Activated naive CD4-positive, alpha-beta T cell treated with anti-CD3 and anti-CD28 coated beads for 36 hours (primary cell): Measurements from ENCODE around the gene MDM2. TPM values are rescaled to one million over a fixed set of nuclear protein-coding genes. Genes with fewer than 3 reads are reported as not detected.
"Not testable (repeated sequence)": the region's sequence is repeated elsewhere in the genome, so short reads cannot be mapped to it uniquely, and the experiment has no call there.

ENCODE experiments used
- CTCF ChIA-PET: fragments of 350-600 bp; sonication (Branson Sonifier 250); formaldehyde crosslinking; loops from one replicate; lab custom pipeline; 2021; ENCODE audit warnings: antibody characterized with exemption; lab: Charles Lee
- DNase-seq: peaks from one replicate; pipeline ENCODE4 v3.0.0-alpha.2; 2020
- H3K27ac Mint-ChIP-seq: one replicate; pipeline ENCODE4 v1.8.0; 2021; ENCODE audit warnings: mild to moderate bottlenecking, mixed read lengths
- H3K27me3 Mint-ChIP-seq: one replicate; pipeline ENCODE4 v1.8.0; 2021; ENCODE audit warnings: low read depth, mixed read lengths
- H3K36me3 Mint-ChIP-seq: one replicate; pipeline ENCODE4 v1.8.0; 2021; ENCODE audit warnings: low read depth, mixed read lengths
- H3K4me1 Mint-ChIP-seq: one replicate; pipeline ENCODE4 v1.8.0; 2021; ENCODE audit warnings: low read depth, mixed read lengths
- H3K4me3 Mint-ChIP-seq: one replicate; pipeline ENCODE4 v1.8.0; 2021; ENCODE audit warnings: mild to moderate bottlenecking, moderate library complexity, mixed read lengths
- H3K9me3 Mint-ChIP-seq: one replicate; pipeline ENCODE4 v1.8.0; 2021; ENCODE audit warnings: mixed read lengths
- intact Hi-C: fragments of 100-400 bp; cut with micrococcal nuclease; formaldehyde crosslinking; loops from one replicate; pipeline ENCODE4 v1.15.1; 2023
- total RNA-seq, 2 experiments: library from RNA; stranded (reverse); gene quantifications; one replicate each; pipeline ENCODE4 v1.2.3, GENCODE V29; 2021

The MDM2 gene
- total RNA-seq, 2 experiments from 2014 or later: 165 to 166 TPM

- H3K27ac Mint-ChIP-seq: peak overlapping the region; percentile 22
- DNase-seq: no peak
- intact Hi-C loops: no loop called here
- no peak overlapping the region for H3K4me3 Mint-ChIP-seq
- CTCF ChIA-PET: interaction anchor here (0.6 kb wide), 1 partner anchor 24 kb away, joined by 3 read pairs; no protein-coding TSS in a partner anchor
- H3K27me3 Mint-ChIP-seq: no peaks in the 10 kb centered on the region
- no peaks in the 10 kb centered on the region for H3K9me3 Mint-ChIP-seq
- peaks cover 58% of the 10 kb centered on the region for H3K36me3 Mint-ChIP-seq
- peaks cover 14% of the 10 kb centered on the region for H3K4me1 Mint-ChIP-seq
Observed at GRCh38 chr12:68838046-68838886, 30.3 kb downstream of the MDM2 start.

DNA sequence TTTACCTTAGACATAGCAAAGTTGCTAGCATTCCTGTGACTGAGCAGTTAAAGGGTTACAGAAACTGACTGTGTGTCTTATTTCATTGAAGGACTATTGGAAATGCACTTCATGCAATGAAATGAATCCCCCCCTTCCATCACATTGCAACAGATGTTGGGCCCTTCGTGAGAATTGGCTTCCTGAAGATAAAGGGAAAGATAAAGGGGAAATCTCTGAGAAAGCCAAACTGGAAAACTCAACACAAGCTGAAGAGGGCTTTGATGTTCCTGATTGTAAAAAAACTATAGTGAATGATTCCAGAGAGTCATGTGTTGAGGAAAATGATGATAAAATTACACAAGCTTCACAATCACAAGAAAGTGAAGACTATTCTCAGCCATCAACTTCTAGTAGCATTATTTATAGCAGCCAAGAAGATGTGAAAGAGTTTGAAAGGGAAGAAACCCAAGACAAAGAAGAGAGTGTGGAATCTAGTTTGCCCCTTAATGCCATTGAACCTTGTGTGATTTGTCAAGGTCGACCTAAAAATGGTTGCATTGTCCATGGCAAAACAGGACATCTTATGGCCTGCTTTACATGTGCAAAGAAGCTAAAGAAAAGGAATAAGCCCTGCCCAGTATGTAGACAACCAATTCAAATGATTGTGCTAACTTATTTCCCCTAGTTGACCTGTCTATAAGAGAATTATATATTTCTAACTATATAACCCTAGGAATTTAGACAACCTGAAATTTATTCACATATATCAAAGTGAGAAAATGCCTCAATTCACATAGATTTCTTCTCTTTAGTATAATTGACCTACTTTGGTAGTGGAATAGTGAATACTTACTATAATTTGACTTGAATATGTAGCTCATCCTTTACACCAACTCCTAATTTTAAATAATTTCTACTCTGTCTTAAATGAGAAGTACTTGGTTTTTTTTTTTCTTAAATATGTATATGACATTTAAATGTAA, 31.5 kb downstream of the MDM2 start:
- no peaks in the 10 kb centered on the region for H3K27me3 Mint-ChIP-seq
- peaks cover 14% of the 10 kb centered on the region for H3K4me1 Mint-ChIP-seq
- intact Hi-C loops: no loop called here
- no peak overlapping the region for H3K27ac Mint-ChIP-seq
- CTCF ChIA-PET: interaction anchor here (0.6 to 3.5 kb wide), 4 partner anchors 9 to 423 kb away, joined by 3 to 21 read pairs (median 4); no protein-coding TSS in a partner anchor
- DNase-seq: no peak
- H3K4me3 Mint-ChIP-seq: no peak overlapping the region
- peaks cover 55% of the 10 kb centered on the region for H3K36me3 Mint-ChIP-seq
- no peaks in the 10 kb centered on the region for H3K9me3 Mint-ChIP-seq

- Mint-ChIP-seq H3K27ac (peak overlapping the region; percentile 63), H3K36me3 (peaks cover 49% of the 10 kb centered on the region)
- H3K4me3 Mint-ChIP-seq, H3K9me3 Mint-ChIP-seq, intact Hi-C loops, DNase-seq, H3K4me1 Mint-ChIP-seq, H3K27me3 Mint-ChIP-seq: not testable (repeated sequence)
- CTCF ChIA-PET: interaction anchor here (3.5 kb wide), 1 partner anchor 10 kb away, joined by 21 read pairs; no protein-coding TSS in a partner anchor
Observed at GRCh38 chr12:68841175-68841574, 33.2 kb downstream of the MDM2 start.

- no peak for DNase-seq
- intact Hi-C loops: no loop called here
- no peak overlapping the region for H3K27ac Mint-ChIP-seq
- no peaks in the 10 kb centered on the region for H3K27me3 Mint-ChIP-seq
- CTCF ChIA-PET: interaction anchor here (0.6 to 3.5 kb wide), 3 partner anchors 11 to 136 kb away, joined by 3 to 21 read pairs (median 3); no protein-coding TSS in a partner anchor
- peaks cover 7% of the 10 kb centered on the region for H3K4me1 Mint-ChIP-seq
- no peak overlapping the region for H3K4me3 Mint-ChIP-seq
- peaks cover 45% of the 10 kb centered on the region for H3K36me3 Mint-ChIP-seq
- no peaks in the 10 kb centered on the region for H3K9me3 Mint-ChIP-seq
Observed at GRCh38 chr12:68841717-68842116, 33.7 kb downstream of the MDM2 start.

- peak overlapping the region; percentile 18 for H3K27ac Mint-ChIP-seq
- H3K4me1 Mint-ChIP-seq: peaks cover 7% of the 10 kb centered on the region
- H3K36me3 Mint-ChIP-seq: peaks cover 43% of the 10 kb centered on the region
- CTCF ChIA-PET: interaction anchor here (0.6 to 3.5 kb wide), 3 partner anchors 11 to 135 kb away, joined by 3 to 21 read pairs (median 3); no protein-coding TSS in a partner anchor
- no peaks in the 10 kb centered on the region for H3K9me3 Mint-ChIP-seq
- no peaks in the 10 kb centered on the region for H3K27me3 Mint-ChIP-seq
- no peak overlapping the region for H3K4me3 Mint-ChIP-seq
- intact Hi-C loops: no loop called here
- no peak for DNase-seq
Observed at GRCh38 chr12:68842123-68842522, 34.1 kb downstream of the MDM2 start.

DNA sequence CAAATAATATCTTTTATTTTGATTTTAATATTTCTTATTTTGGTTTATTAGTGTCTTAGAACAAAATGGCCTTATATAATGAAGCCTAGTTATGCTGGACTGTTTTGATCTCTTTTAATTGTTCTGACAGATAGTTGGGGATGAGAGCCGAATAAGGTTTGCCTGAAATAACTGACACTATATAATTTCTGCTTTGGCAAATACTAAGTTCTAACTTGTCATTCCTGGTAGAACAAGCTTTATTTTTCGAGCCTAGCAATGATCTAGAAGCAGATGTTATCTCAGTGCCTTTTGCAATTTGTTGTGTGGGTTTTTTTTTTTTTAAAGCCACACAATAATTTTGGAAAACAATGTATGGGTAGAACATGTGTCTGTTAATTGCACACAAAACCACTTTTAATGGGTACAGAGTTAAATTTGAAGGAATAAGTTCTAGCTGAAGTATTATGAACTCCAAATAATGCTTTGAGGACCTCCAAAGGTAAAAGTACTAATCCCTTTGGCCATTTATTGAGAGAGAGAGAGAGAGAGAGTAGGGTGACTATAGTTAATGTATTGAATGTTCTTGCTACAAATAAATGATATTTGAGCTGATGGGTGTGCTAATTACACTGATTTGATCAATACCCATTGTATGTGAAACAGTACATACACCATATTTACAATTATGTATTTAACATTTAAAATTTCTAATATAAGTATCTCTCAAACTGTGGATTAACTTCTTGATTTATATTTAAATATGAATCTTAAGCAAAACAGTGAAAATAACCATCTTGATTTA, 35.0 kb downstream of the MDM2 start:
- intact Hi-C loops: no loop called here
- CTCF ChIA-PET: interaction anchor here (1.0 to 3.6 kb wide), 3 partner anchors 13 to 231 kb away, joined by 3 to 13 read pairs (median 4); no protein-coding TSS in a partner anchor
- Mint-ChIP-seq H3K4me3 (no peak overlapping the region), H3K27me3 (no peaks in the 10 kb centered on the region), H3K4me1 (peaks cover 7% of the 10 kb centered on the region), H3K9me3 (no peaks in the 10 kb centered on the region), H3K27ac (peak overlapping the region; percentile 46), H3K36me3 (peaks cover 38% of the 10 kb centered on the region)
- no peak for DNase-seq

- no peak for DNase-seq
- no peak overlapping the region for H3K27ac Mint-ChIP-seq
- H3K36me3 Mint-ChIP-seq: peaks cover 29% of the 10 kb centered on the region
- H3K4me3 Mint-ChIP-seq: no peak overlapping the region
- intact Hi-C loops: no loop called here
- no peaks in the 10 kb centered on the region for H3K9me3 Mint-ChIP-seq
- H3K4me1 Mint-ChIP-seq: peaks cover 7% of the 10 kb centered on the region
- CTCF ChIA-PET: interaction anchor here (0.6 to 3.6 kb wide), 5 partner anchors 14 to 410 kb away, joined by 3 to 13 read pairs (median 3); partner anchors contain the start of gene MDM2
- H3K27me3 Mint-ChIP-seq: no peaks in the 10 kb centered on the region
Observed at GRCh38 chr12:68844318-68844745, 36.4 kb downstream of the MDM2 start.

DNA sequence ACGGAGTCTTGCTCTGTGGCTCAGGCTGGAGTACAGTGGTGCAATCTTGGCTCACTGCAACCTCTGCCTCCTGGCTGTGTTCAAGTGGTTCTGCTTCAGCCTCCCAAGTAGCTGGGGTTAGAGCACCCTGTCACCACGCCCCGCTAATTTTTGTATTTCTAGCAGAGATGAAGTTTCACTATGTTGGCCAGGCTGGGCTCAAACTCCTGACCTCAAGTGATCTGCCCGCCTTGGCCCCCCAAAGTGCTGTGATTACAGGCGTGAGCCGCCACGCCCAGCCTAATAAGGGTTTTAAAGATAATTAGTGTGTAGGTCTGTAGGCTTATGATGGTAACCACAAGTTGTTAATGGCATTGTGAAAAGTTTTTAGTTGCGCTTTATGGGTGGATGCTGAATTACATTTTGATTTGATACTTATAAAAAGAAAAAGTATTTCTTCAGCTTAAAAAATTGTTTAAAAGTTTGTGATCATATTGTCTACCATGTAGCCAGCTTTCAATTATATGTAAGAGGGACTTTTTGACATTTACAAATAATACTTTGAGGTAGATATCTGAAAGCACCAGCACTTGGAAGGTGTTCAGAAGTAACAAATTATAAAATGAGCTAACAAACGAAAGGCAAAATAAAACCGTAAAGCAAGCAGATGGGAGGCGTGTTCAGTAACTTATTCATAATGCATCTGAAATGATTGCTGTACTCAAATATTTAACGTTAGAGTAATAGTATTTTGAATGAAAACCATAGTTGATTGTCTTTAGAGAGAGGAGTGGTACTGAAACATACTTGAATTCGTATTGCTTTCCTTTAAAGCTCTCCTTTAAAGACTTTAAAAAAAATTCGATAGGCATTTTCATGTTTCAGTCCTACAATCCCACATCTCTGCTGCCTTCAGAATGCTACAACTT, 37.1 kb downstream of the MDM2 start:
- no peaks in the 10 kb centered on the region for H3K9me3 Mint-ChIP-seq
- DNase-seq: no peak
- H3K27ac Mint-ChIP-seq: no peak overlapping the region
- peaks cover 7% of the 10 kb centered on the region for H3K4me1 Mint-ChIP-seq
- no peak overlapping the region for H3K4me3 Mint-ChIP-seq
- intact Hi-C loops: no loop called here
- peaks cover 25% of the 10 kb centered on the region for H3K36me3 Mint-ChIP-seq
- no peaks in the 10 kb centered on the region for H3K27me3 Mint-ChIP-seq
- CTCF ChIA-PET: interaction anchor here (0.6 to 3.6 kb wide), 3 partner anchors 15 to 409 kb away, joined by 3 to 13 read pairs (median 3); no protein-coding TSS in a partner anchor

GRCh38 chr12:68846811-68847210, 38.8 kb downstream of the MDM2 start:
- Mint-ChIP-seq H3K36me3 (peaks cover 12% of the 10 kb centered on the region), H3K9me3 (no peaks in the 10 kb centered on the region), H3K4me1 (peaks cover 4% of the 10 kb centered on the region), H3K27me3 (no peaks in the 10 kb centered on the region), H3K4me3 (no peak overlapping the region), H3K27ac (no peak overlapping the region)
- DNase-seq: no peak
- intact Hi-C loops: no loop called here
- CTCF ChIA-PET: interaction anchor here (0.6 to 1.2 kb wide), 2 partner anchors 10 to 30 kb away, joined by 3 read pairs; no protein-coding TSS in a partner anchor

GRCh38 chr12:68850390-68850789, 42.4 kb downstream of the MDM2 start:
- Mint-ChIP-seq H3K4me3 (no peak overlapping the region), H3K9me3 (no peaks in the 10 kb centered on the region), H3K27me3 (no peaks in the 10 kb centered on the region), H3K4me1 (peaks cover 18% of the 10 kb centered on the region), H3K27ac (no peak overlapping the region), H3K36me3 (peaks cover 10% of the 10 kb centered on the region)
- CTCF ChIA-PET: interaction anchor here (0.7 kb wide), 1 partner anchor 20 kb away, joined by 3 read pairs; no protein-coding TSS in a partner anchor
- DNase-seq: no peak
- intact Hi-C loops: no loop called here
